NCI-H1436 treated with DMSO at 0.1 percent for 48 hours (cell line): Measurements from ENCODE around the gene TBC1D5.

ENCODE experiments used
- DNase-seq: peaks from one replicate; lab custom pipeline; 2025; lab: John Stamatoyannopoulos, UW

TBC1D5 gene

GRCh38 chr3:17176757-17177156 lies 565.7 kb downstream of the TBC1D5 start:
- no peak for DNase-seq

- no peak for DNase-seq
These were observed 567.1 kb downstream of the TBC1D5 start for GRCh38 chr3:17175187-17175807.

DNA sequence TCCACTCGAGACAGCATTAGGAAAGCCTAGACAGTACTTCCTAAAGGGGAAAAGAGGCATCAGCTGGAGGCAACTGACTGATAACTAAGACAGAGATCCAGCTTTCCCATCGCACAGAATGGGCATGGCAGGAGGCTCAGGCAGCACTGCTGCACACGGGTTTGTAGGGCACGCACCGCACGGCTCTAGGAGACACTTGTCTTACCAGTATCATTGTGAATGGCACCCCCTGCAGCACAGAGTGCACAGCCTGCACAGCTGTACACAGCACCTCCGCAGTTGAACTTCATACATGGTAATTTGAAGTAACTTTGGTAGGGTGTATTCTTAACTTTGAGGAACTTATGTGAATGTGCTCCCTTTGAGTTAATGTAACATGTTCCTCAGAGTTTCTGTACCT lies 576.1 kb downstream of the TBC1D5 start:
- DNase-seq, result no peak

DNA sequence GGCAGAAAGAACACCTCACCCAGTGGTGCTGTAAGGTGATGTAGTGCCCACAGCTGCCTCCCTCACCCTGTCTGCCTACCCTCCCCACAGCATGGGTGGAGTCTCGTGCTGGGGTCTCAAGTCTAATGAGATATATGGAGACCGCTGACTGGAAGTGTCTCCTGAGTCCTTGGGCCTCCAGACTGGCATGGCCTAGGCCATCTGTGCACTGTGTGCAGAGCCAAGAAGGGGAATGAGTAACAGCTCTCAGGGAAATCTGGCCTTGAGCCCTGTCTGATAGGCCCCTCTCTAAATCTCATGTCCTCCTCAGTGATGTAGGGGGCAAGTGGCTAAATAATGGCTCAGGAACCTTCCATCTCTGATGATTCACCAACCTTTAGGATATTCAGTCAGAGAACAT lies 580.3 kb downstream of the TBC1D5 start:
- DNase-seq, result no peak

GRCh38 chr3:17160597-17160996 lies 581.8 kb downstream of the TBC1D5 start:
- DNase-seq, result no peak

- no peak for DNase-seq
These were observed 583.3 kb downstream of the TBC1D5 start for GRCh38 chr3:17158941-17159682.

- no peak for DNase-seq
These were observed 584.7 kb downstream of the TBC1D5 start for GRCh38 chr3:17157713-17158112.

DNA sequence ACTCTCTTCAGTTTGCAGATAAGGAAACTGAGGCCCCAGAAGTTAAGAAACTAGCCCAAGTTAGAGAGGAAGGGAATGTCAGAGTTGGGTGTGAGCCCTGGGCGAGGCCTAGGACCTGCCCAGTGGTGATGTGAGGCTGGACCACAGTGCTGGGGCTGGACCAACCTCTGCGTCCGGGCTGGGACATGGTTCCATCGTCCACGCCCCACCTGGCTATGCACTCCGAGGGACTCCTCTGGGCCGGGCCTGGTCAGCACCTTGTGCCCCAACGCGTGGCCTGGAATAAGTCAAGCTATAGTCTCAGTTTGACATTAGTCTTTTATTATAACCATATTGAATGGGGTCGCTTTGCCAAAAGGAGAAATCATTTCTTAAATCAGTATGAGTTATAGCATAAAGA lies 585.6 kb downstream of the TBC1D5 start:
- no peak for DNase-seq

DNA sequence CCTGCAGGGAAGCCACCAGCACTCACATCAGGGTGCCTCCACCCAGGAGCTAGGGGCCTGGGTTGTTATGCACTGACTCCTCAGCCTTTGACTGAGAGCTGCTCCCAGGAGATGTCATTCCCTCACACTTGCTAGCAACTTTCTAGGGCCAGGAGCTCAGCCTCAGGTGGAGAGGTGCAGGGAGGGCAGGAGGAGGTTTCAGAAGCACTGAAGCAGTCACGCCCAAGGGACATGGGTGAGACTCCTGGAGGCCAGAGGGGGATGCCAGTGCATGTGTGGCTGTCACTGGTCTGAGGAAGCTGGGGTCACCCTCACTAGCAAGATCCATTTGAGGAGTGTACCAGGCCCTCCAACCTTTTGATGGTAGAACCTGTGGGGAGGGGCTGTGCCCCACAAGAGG lies 586.5 kb downstream of the TBC1D5 start:
- DNase-seq, result no peak

- DNase-seq, result no peak
These were observed 587.5 kb downstream of the TBC1D5 start for GRCh38 chr3:17154941-17155340.

DNA sequence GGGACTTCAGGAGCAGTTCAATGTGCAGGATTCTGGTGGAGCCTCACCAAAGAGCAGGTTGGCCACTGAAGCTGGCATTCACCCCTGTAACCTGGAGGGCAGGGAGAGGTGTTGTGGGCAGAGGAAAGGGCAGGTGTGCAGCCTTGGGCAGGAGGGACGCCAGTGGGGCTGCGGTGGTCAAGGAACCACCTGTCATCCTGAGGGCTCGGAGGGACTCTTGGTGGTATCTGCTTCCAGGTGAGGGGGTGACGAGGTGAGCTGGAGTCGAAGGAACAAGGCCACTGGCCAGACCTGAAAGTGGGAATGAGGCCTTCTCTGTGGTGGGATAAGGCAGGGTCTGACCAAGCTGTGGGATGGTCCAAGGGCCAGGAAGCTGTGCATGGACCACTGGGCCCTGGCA lies 588.2 kb downstream of the TBC1D5 start:
- no peak for DNase-seq

DNA sequence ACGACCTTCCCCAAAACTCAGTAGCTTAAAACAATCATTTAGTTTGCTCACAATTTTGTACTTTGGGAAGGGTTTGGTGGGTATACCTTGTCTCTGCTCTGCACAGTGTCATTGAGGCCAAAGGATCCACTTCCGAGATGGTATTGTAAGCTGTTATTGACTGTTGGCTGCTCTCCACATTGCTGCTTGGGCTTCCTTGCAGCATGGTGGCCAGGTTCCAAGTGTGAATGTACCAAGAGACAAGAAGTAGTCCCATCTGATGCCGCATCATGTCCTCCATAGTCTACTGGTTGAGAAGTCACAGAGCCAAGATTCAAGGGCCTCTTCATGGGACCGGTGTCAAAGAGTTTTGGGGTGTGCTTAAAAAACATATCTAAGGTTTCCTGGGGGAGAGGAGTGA lies 589.2 kb downstream of the TBC1D5 start:
- DNase-seq, result no peak

DNA sequence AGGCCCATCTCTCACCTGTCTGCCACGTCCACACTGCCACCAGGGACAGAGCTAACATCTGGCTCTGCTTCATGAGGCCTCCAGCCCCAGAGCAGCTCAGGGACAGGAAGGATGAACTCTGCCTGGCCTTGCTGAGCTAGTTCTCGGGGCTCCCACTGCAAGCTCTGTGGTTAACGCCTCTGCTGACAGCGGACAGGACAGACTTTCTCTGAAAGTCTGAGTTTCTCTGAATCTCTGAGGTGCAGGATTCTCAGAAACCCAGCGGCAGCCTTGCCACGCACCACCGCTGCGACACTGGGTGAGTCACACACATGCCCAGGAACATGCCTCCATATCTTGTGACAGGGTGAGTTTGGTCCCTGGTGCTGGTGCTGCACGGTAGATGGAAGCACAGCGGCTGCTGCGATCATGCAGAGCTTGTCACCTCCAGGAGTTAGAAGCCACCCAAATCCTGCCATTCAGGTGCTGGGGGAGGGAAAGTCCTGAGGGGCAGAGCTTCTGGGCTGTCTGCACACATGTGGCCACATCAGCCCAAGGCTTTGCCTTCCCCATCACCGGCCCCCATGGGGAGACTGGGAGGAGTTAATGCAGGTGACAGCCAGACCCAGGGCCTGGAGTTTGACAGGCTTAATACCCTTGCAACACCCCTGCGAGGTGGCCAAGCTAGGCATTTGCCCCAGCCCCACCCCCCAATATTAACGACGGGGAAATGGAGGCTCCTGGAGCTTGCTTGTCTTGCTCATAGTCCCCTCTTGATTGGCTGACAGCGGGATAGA lies 590.6 kb downstream of the TBC1D5 start:
- DNase-seq, result no peak

GRCh38 chr3:17149076-17149475 lies 593.4 kb downstream of the TBC1D5 start:
- DNase-seq, result no peak

GRCh38 chr3:17144665-17144993 lies 597.8 kb downstream of the TBC1D5 start:
- no peak for DNase-seq

- DNase-seq, result no peak
These were observed 598.4 kb downstream of the TBC1D5 start for GRCh38 chr3:17143893-17144664.

DNA sequence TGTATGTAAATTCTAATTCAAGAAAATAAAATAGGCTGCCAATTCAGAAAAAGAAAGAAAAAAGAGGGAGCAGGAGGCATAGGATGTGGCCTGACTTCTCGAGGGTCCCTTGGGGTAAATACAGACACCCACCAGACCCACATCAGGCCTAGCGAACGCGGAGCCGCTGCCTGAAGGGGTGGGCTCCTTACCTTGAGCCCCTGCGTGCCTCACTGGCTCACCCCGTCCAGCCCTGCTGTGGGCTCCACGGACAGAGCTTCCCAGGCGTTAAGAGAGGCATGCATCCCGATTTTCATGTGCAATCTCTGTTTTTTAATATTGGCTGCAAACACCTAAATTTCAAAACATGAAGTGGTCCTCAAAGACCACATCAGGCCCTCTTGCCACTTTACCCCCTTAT lies 599.9 kb downstream of the TBC1D5 start:
- no peak for DNase-seq

DNA sequence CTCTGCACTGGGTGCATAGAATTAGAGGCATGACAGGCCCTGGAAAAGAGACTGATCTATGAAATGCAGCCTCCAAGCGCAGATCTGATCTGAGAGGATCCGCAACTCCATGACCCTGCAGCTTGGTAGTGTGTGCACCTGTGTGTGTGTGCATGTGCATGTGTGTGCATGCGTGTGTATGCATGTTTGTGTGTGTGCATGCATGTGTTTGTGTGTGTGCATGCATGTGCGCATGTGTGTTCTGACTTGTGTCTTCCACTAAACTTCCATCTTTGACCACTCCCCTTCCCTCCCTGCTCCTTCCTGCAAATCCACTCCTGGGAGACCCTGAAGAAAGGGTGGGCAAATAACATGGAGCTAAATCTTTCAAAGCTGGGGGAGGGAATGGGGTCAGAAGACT lies 600.7 kb downstream of the TBC1D5 start:
- DNase-seq, result no peak

DNA sequence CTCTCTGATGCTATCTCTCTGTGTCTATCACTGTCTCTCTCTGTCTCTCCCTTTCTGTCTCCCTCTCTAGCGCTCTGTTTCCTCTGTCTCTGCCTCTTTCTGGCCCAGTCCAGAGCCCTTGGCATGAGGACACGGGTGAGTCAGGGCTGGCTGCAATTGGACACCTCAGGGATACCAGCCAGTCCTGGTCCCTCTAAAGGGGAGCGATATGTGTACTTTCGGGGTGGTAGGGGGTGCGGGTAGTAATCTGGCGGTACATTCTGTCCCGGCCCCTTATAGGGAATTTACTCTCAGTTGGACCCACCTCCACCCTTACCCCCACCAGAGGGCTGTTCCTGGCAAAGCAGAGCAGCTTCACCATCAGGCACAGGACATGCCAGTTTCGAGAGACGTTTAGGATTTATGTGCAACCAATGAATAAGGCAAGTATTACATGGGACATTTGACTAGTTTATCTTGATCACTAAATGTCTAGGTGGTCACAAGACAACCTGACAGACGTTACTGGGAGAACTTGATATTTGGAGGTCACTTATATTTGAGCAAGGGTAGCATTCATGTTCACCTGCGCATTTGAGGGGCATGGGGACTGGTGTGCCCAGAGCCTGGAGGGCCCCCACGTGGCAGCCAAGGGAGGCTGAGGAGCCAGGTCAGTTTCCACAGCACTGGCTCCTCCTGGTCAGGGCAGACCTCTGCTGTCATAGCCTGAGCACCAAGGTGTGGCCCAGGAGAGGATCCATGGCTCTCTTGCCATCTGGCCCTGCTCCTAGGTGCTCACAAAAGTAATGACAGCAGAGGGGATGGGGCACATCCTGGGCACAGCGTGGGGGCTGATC lies 601.5 kb downstream of the TBC1D5 start:
- DNase-seq, result no peak

GRCh38 chr3:17138246-17139039 lies 604.0 kb downstream of the TBC1D5 start:
- DNase-seq, result no peak

GRCh38 chr3:17137321-17137826 lies 605.1 kb downstream of the TBC1D5 start:
- no peak for DNase-seq
